Testis (tissue), 3 donors: ENCODE data around the gene ATP11A. TPM values are rescaled to one million over a fixed set of nuclear protein-coding genes. Genes with fewer than 3 reads are reported as not detected.

Source experiments
- DNase-seq: peaks from one replicate; pipeline ENCODE4 v3.0.0-alpha.2; 2019
- H3K27ac ChIP-seq, 2 donors: fragments of 200-600 bp; sonication (generic); one replicate each; pipeline ENCODE4 v1.5.1; 2019
- H3K27me3 ChIP-seq: fragments of 200-600 bp; sonication (generic); one replicate; pipeline ENCODE4 v1.5.1; 2019
- H3K36me3 ChIP-seq: fragments of 200-600 bp; sonication (generic); one replicate; pipeline ENCODE4 v1.5.1; 2017; ENCODE audit warnings: low read depth; ENCODE audit errors: missing control alignments
- H3K4me1 ChIP-seq: fragments of 200-600 bp; sonication (generic); one replicate; pipeline ENCODE4 v1.5.1; 2019
- H3K4me3 ChIP-seq, 2 donors: fragments of 200-600 bp; sonication (generic); one replicate each; pipeline ENCODE4 v1.5.1; 2017 to 2019
- H3K9me3 ChIP-seq: fragments of 200-600 bp; sonication (generic); one replicate; pipeline ENCODE4 v1.5.1; 2017
- CTCF ChIP-seq, 3 experiments: fragments of 450-650 bp in 2 of 3; fragments of 200-600 bp in 1 of 3; sonication (generic) in 1 of 3; IDR thresholded peaks; one replicate each; pipeline ENCODE4 v1.5.1; 2016 to 2019; ENCODE audit warnings: antibody characterized with exemption in 3 of 3, mild to moderate bottlenecking in 2 of 3, moderate library complexity in 1 of 3
- POLR2A ChIP-seq: fragments of 450-650 bp; IDR thresholded peaks from one replicate; pipeline ENCODE4 v1.6.1; 2017; ENCODE audit warnings: antibody characterized with exemption, mild to moderate bottlenecking, moderate library complexity
- WGBS, 2 donors: methylation state at CpG; one replicate each; pipeline ENCODE4 v1.1.5; 2018; 5-methylcytosine and 5-hydroxymethylcytosine counted together
- intact Hi-C: fragments of 100-400 bp; cut with DNase I; formaldehyde crosslinking; loops from one replicate; pipeline ENCODE4 v1.15.1; 2023; ENCODE audit warnings: low total_unique reads
- polyA plus RNA-seq: library from polyadenylated mRNA; stranded (reverse); fragments of 350-450 nt; fragmentation: Illumina TruSeq; extraction: RNeasy Lipid Tissue Mini Kit (QIAGEN cat#74804); gene quantifications from one replicate; pipeline ENCODE4 v1.2.3, GENCODE V29; 2014; ENCODE audit warnings: low read depth, low replicate concordance; ENCODE audit not compliant: insufficient read depth
- total RNA-seq, 2 donors: library from RNA; depleted of rRNA; stranded (reverse); fragments of >200 nt; gene quantifications; one replicate each; pipeline ENCODE4 v1.2.3, GENCODE V29; 2016

The ATP11A gene
- total and polyA plus RNA-seq, 3 donors from 2014 or later, result 34.4 to 122 (median 112) TPM

GRCh38 chr13:112686364-112686763 lies 3.5 kb upstream of the ATP11A start:
- H3K4me3 ChIP-seq, result no peak overlapping the region
- WGBS, 2 donors, result 87 to 92% methylated on average over 7 of the region's 7 CpGs
- H3K9me3 ChIP-seq, result no peaks in the 10 kb centered on the region
- no peak for DNase-seq
- H3K36me3 ChIP-seq, result no peaks in the 10 kb centered on the region
- H3K27ac ChIP-seq, result no peak overlapping the region
- H3K27me3 ChIP-seq, result no peaks in the 10 kb centered on the region
- intact Hi-C loops, result no loop called here
- H3K4me1 ChIP-seq, result peaks cover 9% of the 10 kb centered on the region
- TF ChIP-seq CTCF (IDR thresholded peaks at IDR 0.05), result no peak
- no peak for TF ChIP-seq POLR2A

- TF ChIP-seq POLR2A, result no peak
- no peak for TF ChIP-seq CTCF (IDR thresholded peaks at IDR 0.05)
- H3K36me3 ChIP-seq, result no peaks in the 10 kb centered on the region
- no peaks in the 10 kb centered on the region for H3K27me3 ChIP-seq
- no peak overlapping the region for H3K27ac ChIP-seq
- intact Hi-C loops, result no loop called here
- no peaks in the 10 kb centered on the region for H3K9me3 ChIP-seq
- WGBS, 2 donors, result 91 to 94% methylated on average over 8 to 9 of the region's 9 CpGs
- H3K4me1 ChIP-seq, result peaks cover 14% of the 10 kb centered on the region
- DNase-seq, result no peak
- H3K4me3 ChIP-seq, result no peak overlapping the region
These were observed 2.9 kb upstream of the ATP11A start for GRCh38 chr13:112686987-112687386.

GRCh38 chr13:112687836-112688559 lies 1.8 kb upstream of the ATP11A start:
- Histone ChIP-seq H3K36me3 (no peaks in the 10 kb centered on the region), H3K9me3 (no peaks in the 10 kb centered on the region), H3K27ac (no peak overlapping the region), H3K4me1 (peaks cover 22% of the 10 kb centered on the region), H3K4me3 (no peak overlapping the region), H3K27me3 (no peaks in the 10 kb centered on the region)
- intact Hi-C loops, result no loop called here
- no peak for DNase-seq
- 92 to 94% methylated on average over 10 of the region's 10 CpGs for WGBS, 2 donors
- TF ChIP-seq CTCF (IDR thresholded peaks at IDR 0.05) (no peak), POLR2A (no peak)

- no peak for TF ChIP-seq POLR2A
- TF ChIP-seq CTCF (IDR thresholded peaks at IDR 0.05), result no peak
- Histone ChIP-seq H3K27me3 (no peaks in the 10 kb centered on the region), H3K4me3 (peak overlapping the region; percentile 88 to 93), H3K9me3 (no peaks in the 10 kb centered on the region), H3K36me3 (no peaks in the 10 kb centered on the region), H3K27ac (peak overlapping the region; percentile 91 to 92), H3K4me1 (peaks cover 29% of the 10 kb centered on the region)
- WGBS, 2 donors, result 35 to 51% methylated on average over 15 of the region's 15 CpGs
- no peak for DNase-seq
- intact Hi-C loops, result no loop called here
These were observed 1.1 kb upstream of the ATP11A start for GRCh38 chr13:112688560-112689302.
